GM12874 (cell line): Measurements from ENCODE around the gene CYP24A1.

Experiments
- CTCF ChIP-seq: IDR thresholded peaks from 2 replicates; pipeline ENCODE4 v1.5.1; 2011; ENCODE audit warnings: low read depth, mild to moderate bottlenecking, control low read depth, low read length, moderate library complexity; ENCODE audit not compliant: insufficient read depth

CYP24A1 gene

GRCh38 chr20:54200487-54201267, 26.9 kb upstream of the CYP24A1 start:
- no peak for TF ChIP-seq CTCF

GRCh38 chr20:54199721-54200176, 26.0 kb upstream of the CYP24A1 start:
- TF ChIP-seq CTCF = peak; percentile 88

- TF ChIP-seq CTCF = no peak
Measured at GRCh38 chr20:54199283-54199682, 25.5 kb upstream of the CYP24A1 start.

- no peak for TF ChIP-seq CTCF
Measured at GRCh38 chr20:54197621-54198604, 24.1 kb upstream of the CYP24A1 start.

GRCh38 chr20:54195483-54196472, 22.0 kb upstream of the CYP24A1 start:
- TF ChIP-seq CTCF = no peak

- TF ChIP-seq CTCF = peak; percentile 22; the same call in 1 of the 2 replicates
Measured at GRCh38 chr20:54194724-54195438, 21.1 kb upstream of the CYP24A1 start.
